NK-92 (cell line): Measurements from ENCODE around the gene SLC25A15.
"Not testable (repeated sequence)": the region's sequence is repeated elsewhere in the genome, so short reads cannot be mapped to it uniquely, and the experiment has no call there.

Source experiments
- DNase-seq: peaks from one replicate; lab custom pipeline; 2025; ENCODE audit not compliant: unreplicated experiment; lab: John Stamatoyannopoulos, UW

SLC25A15 gene

DNA sequence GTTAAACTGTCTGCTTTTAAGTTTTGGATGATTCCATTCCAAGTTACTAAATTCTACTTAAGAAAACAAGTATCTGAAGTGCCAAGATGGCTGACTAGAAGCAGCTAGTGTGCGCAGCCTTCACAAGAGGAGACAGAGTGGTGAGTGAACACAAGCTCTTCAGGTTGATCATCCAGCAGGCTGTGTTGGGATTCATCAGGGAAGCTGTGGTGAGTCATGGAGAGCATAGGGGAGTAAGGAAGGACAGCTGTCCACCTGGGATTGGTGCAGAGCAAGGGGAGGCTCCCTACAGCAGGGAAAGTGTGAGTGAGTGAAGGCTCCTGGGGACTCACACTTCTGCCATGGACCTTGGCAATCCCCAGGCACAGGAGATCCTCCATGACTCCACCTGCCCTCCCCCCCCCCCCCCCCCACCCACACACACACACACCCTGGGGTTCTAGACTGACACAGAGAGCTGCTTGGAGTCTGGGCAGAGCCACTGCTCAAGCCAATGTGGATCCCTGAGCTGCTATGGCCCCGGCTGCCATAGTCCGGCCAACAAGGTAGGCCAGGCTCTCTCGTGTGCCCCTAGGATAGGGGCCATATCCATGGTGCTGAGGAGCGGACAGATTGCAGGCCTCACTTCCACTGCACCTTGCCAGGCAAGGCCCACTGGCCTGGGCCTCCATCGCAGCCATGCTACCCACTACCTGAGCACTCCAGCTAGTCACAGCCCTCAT is 23.5 kb downstream of the SLC25A15 start:
- DNase-seq = no peak

DNA sequence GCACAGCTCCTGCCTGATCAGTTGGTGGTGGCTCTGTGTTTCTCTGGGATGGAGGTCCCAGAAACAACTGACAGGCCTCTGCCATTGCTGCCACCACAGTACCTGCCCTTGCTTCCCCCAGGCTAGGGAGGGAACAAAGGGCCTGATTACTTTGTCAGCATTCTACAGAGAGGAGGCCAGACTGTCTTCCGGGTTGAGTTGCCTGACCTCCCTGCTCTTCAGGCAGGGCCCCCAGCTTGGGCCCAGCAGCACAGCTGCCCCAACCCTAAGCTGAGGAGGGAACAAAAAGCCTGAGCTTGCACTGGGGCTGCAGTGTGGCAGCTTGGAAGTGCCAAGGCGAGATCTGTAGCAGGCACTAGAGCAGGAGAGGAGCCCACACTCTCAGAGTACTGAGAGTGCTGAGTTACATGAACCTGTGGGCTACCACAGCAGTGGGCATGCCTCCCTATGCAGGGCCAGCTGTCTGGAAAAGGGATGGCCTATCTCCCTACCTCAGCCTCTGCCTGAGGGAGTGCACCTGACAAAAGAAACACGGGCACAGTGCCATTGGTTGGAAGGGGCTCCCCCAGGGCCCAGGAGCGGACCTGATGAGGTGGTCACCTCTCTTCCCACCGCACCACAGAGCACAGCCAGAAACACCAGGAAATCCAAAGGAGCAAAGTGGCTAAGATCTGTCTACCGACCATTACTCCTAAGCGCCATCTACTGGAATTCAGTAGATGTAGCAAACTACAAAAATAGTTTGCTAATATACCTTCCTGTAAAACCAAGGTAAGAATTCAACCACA is 24.4 kb downstream of the SLC25A15 start:
- no peak for DNase-seq

DNA sequence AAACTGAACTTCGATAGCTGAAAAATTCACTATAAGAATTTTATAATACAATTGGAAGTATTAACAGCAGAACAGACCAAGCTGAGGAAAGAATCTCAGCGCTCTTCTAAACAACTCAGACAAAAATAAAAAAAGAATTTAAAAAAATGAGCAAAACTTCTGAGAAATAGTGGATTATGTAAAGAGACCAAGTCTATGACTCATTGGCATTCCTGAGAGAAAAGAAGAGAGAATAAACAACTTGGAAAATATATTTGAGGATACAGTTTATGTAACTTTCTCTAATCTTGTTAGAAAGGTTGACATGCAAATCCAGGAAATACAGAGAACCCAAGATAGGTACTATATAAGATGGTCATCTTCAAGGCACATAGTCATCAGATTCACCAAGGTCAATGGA is 25.4 kb downstream of the SLC25A15 start:
- no peak for DNase-seq

DNA sequence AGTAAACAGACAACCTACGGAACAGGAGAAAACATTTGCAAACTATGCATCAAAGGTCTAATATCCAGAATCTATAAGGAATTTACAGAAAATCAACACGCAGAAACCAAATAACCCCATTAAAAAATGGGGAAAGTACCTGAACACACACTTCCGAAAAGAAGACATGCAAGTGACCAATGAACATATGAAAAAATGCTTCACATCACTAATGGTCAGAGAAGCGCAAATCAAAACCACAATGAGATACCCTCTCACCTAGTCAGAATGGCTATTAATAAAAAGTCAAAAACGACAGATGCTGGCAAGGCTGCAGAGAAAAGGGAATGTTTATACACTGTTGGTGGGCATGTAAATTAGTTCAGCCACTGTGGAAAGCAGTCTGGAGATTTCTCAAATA is 29.5 kb downstream of the SLC25A15 start:
- DNase-seq = no peak

DNA sequence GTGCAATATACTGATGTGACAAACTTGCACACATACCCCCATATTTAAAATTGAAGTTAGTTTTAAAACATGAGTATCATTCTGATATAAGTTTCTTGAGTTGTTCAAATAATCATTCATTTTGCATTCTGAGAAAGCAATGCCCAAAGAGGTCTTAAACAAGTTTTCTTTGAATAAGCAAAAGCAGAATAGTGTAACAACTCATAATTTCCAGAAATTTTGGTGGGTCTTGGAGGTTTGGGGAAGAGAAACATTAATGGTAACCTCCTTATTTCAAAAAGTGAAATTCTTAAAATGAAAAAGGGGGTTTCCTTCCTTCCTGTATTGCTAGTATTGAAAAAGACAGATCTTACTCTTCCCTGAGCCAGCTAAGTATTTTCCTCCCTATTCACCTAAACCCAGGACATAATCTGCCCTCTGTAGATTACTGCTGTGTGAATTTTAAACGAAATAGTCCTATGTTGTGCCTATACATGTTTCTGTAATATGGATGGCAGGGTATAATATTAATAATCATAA is 30.4 kb downstream of the SLC25A15 start:
- no peak for DNase-seq

DNA sequence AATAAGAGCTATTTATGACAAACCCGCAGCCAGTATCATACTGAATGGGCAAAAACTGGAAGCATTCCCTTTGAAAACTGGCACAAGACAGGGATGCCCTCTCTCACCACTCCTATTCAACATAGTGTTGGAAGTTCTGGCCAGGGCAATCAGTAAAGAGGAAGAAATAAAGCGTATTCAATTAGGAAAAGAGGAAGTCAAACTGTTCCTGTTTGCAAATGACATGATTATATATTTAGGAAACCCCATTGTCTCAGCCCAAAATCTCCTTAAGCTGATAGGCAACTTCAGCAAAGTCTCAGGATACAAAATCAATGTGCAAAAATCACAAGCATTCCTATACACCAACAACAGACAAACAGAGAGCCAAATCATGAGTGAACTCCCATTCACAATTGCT is 50.3 kb downstream of the SLC25A15 start:
- not testable (repeated sequence) for DNase-seq

DNA sequence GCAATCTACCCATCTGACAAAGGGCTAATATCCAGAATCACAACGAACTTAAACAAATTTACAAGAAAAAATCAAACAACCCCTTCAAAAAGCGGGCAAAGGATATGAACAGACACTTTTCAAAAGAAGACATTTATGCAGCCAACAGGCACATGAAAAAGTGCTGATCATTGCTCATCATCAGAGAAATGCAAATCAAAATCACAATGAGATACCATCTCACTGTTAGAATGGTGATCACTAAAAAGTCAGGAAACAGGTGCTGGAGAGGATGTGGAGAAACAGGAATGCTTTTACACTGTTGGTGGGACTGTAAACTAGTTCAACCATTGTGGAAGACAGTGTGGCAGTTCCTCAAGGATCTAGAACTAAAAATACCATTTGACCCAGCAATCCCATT is 51.5 kb downstream of the SLC25A15 start:
- not testable (repeated sequence) for DNase-seq
